ENCODE data around the gene HOXC13. TPM values are rescaled to one million over a fixed set of nuclear protein-coding genes. Genes with fewer than 3 reads are reported as not detected.

Gene HOXC13
- total and polyA plus RNA-seq, 2 of the 13 experiments (the other 11 are each of a cell fraction or from before 2014, with no cell fraction given) = 0.07 TPM; not detected in 1

DNA sequence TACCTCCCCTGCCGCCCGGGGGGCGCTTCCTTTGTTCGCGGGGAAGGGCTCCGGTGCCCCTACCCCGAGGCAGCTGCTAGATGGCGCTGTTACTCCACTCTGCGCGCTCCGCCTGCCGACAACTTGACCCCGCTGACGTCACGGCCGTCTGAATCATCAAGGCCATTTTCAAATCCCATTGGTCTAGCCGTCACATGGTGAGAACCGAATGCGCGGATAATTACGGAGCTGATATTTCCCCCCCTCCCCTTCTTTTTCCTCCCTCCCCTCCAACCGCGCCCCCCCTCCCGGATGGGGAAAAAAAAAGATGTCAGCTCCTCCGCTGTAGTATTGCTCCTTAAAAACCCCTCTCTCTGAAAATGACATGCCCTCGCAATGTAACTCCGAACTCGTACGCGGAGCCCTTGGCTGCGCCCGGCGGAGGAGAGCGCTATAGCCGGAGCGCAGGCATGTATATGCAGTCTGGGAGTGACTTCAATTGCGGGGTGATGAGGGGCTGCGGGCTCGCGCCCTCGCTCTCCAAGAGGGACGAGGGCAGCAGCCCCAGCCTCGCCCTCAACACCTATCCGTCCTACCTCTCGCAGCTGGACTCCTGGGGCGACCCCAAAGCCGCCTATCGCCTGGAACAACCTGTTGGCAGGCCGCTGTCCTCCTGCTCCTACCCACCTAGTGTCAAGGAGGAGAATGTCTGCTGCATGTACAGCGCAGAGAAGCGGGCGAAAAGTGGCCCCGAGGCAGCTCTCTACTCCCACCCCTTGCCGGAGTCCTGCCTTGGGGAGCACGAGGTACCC is 46.5 kb downstream of the HOXC13 start, which contains the start of gene HOXC10 (continued):
- peak; percentile 93 for TF ChIP-seq FOSL2 (CRISPR knock-in tag; IDR thresholded peaks at IDR 0.05)
- TF ChIP-seq ETV5 (CRISPR knock-in tag; IDR thresholded peaks at IDR 0.05; ENCODE audit: borderline replicate concordance) = no peak
- 0 out of 2 replicates have a peak, but pooled peaks have one; percentile 40 for TF ChIP-seq ZNF572 (CRISPR knock-in tag; IDR thresholded peaks at IDR 0.05)
- TF ChIP-seq NR2F1 (CRISPR knock-in tag; IDR thresholded peaks at IDR 0.05) = peak in 1 of 2 experiments; percentile 57; a peak in 1 of 4 replicates
- peak; percentile 86; the same call in 1 of the 2 replicates for TF ChIP-seq ZBTB33 (CRISPR knock-in tag; IDR thresholded peaks at IDR 0.05)

DNA sequence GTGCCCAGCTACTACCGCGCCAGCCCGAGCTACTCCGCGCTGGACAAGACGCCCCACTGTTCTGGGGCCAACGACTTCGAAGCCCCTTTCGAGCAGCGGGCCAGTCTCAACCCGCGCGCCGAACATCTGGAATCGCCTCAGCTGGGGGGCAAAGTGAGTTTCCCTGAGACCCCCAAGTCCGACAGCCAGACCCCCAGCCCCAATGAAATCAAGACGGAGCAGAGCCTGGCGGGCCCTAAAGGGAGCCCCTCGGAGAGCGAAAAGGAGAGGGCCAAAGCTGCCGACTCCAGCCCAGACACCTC is 47.0 kb downstream of the HOXC13 start:
- no peak for ATAC-seq
- BruUV-seq (replicated peaks) = no TSS peak
- no peak overlapping the region for H2AFZ ChIP-seq (ENCODE audit: low read length)
- TF ChIP-seq ZBTB39 (CRISPR knock-in tag; IDR thresholded peaks at IDR 0.05) (no peak), NFKBIZ (CRISPR knock-in tag; IDR thresholded peaks at IDR 0.05) (no peak), HNRNPLL (IDR thresholded peaks at IDR 0.05; ENCODE audit: low read depth, low read length, poor library complexity, severe bottlenecking) (peak; percentile 5), ATAD3A (CRISPR knock-in tag; IDR thresholded peaks at IDR 0.05) (no peak), LCORL (IDR thresholded peaks at IDR 0.05) (no peak), LCORL (CRISPR knock-in tag; IDR thresholded peaks at IDR 0.05) (no peak)
- intact Hi-C loops (cut with micrococcal nuclease; ENCODE audit: unreplicated experiment) = no loop called here
- FAIRE-seq = no peak
- H3K4me2 ChIP-seq (ENCODE audit: low read depth, low read length) = no peak overlapping the region
- H3K79me2 ChIP-seq (ENCODE audit: insufficient read depth, low read length) = no peaks in the 10 kb centered on the region
- WGBS (ENCODE audit: low lambda C conversion rate) = 85% methylated on average over 21 of the region's 21 CpGs
- H4K20me1 ChIP-seq (ENCODE audit: insufficient read depth, low read length) = no peaks in the 10 kb centered on the region
- H3K36me3 ChIP-seq (replicated peaks in 1 of 2; ENCODE audit: control insufficient read depth in 1 of 2, insufficient read depth in 2 of 2, low read length in 2 of 2) = no peaks in the 10 kb centered on the region
- in situ Hi-C loops (cut with HindIII; ENCODE audit: extremely low pct_ligation_motif_present, low pct_unique_long_range_greater_than_20kb) = no loop called here
- DNase-seq (ENCODE audit: low spot score) = no peak
- peaks cover 6 to 42% of the 10 kb centered on the region in 2 experiments; a peak in 4 of 5 replicates for H3K27me3 ChIP-seq (ENCODE audit: control insufficient read depth in 1 of 2, insufficient read depth in 2 of 2, low read length in 2 of 2)
- no peak overlapping the region for H3K4me3 ChIP-seq (replicated peaks in 1 of 3; ENCODE audit: insufficient read depth in 1 of 3, low read depth in 2 of 3, low read length in 3 of 3)
- H3K9ac ChIP-seq (ENCODE audit: insufficient read depth, low read depth, low read length) = no peak overlapping the region
- no peak overlapping the region for H3K27ac ChIP-seq (ENCODE audit: extremely low read length, insufficient read depth, low read length)
- ChIA-PET CTCF (ENCODE audit: low intra/inter-chr PET ratio, low total read pairs) (interaction anchor here (2.3 kb wide), 1 partner anchor 229 kb away, joined by 12 read pairs; no protein-coding TSS in a partner anchor), POLR2A (no interaction called here)
- no peaks in the 10 kb centered on the region for H3K9me3 ChIP-seq (ENCODE audit: low read length)
- H3K4me1 ChIP-seq (ENCODE audit: insufficient read depth, low read length) = peaks cover 34% of the 10 kb centered on the region

Data from HepG2 (cell line).